DND-41 (cell line): ENCODE data around the gene CDK5RAP1.

Source experiments
- CTCF ChIP-seq: IDR thresholded peaks from 2 replicates; pipeline ENCODE4 v1.5.1; 2012; ENCODE audit warnings: borderline replicate concordance, low read length, moderate library complexity, mild to moderate bottlenecking; ENCODE audit not compliant: poor library complexity, severe bottlenecking; ENCODE audit errors: extremely low read depth
- EZH2 ChIP-seq: IDR thresholded peaks from 3 replicates; pipeline ENCODE4 v1.6.1; 2012; ENCODE audit warnings: borderline replicate concordance, low read depth, mild to moderate bottlenecking, moderate library complexity, low read length, inconsistent platforms; ENCODE audit not compliant: severe bottlenecking

- no peak for TF ChIP-seq CTCF
- no peak for TF ChIP-seq EZH2
Observed at GRCh38 chr20:33437141-33437911, 36.0 kb upstream of the CDK5RAP1 start.
